ENCODE data around the gene XPO4. TPM values are rescaled to one million over a fixed set of nuclear protein-coding genes. Genes with fewer than 3 reads are reported as not detected.
A peak's percentile ranks its signal among the peaks of the same experiment; 100 is the strongest.
"Not testable (repeated sequence)": the region's sequence is repeated elsewhere in the genome, so short reads cannot be mapped to it uniquely, and the experiment has no call there.

The XPO4 gene
- total RNA-seq, 1 donor from 2014 or later = 20.5 TPM

- Histone ChIP-seq H3K4me3 (no peak overlapping the region), H3K27me3 (no peaks in the 10 kb centered on the region), H3K36me3 (no peaks in the 10 kb centered on the region), H3K27ac (peak overlapping the region; percentile 58), H3K9me3 (no peaks in the 10 kb centered on the region), H3K4me1 (no peaks in the 10 kb centered on the region)
- no peak for DNase-seq
- TF ChIP-seq CTCF (IDR thresholded peaks at IDR 0.05) = no peak
- peak; percentile 13 for ATAC-seq
- intact Hi-C loops (cut with DNase I) = loop anchor here (10.0 kb wide), 1 partner anchor 165 kb away; no protein-coding TSS in a partner anchor
Measured at GRCh38 chr13:20939662-20940061, 37.1 kb upstream of the XPO4 start.

- Histone ChIP-seq H3K27me3 (no peaks in the 10 kb centered on the region), H3K9me3 (no peaks in the 10 kb centered on the region), H3K36me3 (no peaks in the 10 kb centered on the region), H3K27ac (no peak overlapping the region), H3K4me3 (no peak overlapping the region), H3K4me1 (no peaks in the 10 kb centered on the region)
- no peak for TF ChIP-seq CTCF (IDR thresholded peaks at IDR 0.05)
- DNase-seq = no peak
- no peak for ATAC-seq
- intact Hi-C loops (cut with DNase I) = no loop called here
Measured at GRCh38 chr13:20938302-20938701, 35.8 kb upstream of the XPO4 start.

GRCh38 chr13:20927596-20928257, 25.2 kb upstream of the XPO4 start:
- Histone ChIP-seq H3K9me3 (no peaks in the 10 kb centered on the region), H3K4me1 (no peaks in the 10 kb centered on the region), H3K27me3 (no peaks in the 10 kb centered on the region), H3K36me3 (no peaks in the 10 kb centered on the region), H3K4me3 (no peak overlapping the region), H3K27ac (no peak overlapping the region)
- intact Hi-C loops (cut with DNase I) = loop anchor here (10.0 kb wide), 1 partner anchor 433 kb away; no protein-coding TSS in a partner anchor
- no peak for DNase-seq
- no peak for TF ChIP-seq CTCF (IDR thresholded peaks at IDR 0.05)
- no peak for ATAC-seq

GRCh38 chr13:20925395-20925790, 22.8 kb upstream of the XPO4 start:
- not testable (repeated sequence) for H3K27me3 ChIP-seq, H3K36me3 ChIP-seq, H3K9me3 ChIP-seq, H3K27ac ChIP-seq, ATAC-seq, H3K4me1 ChIP-seq, H3K4me3 ChIP-seq, DNase-seq
- intact Hi-C loops (cut with DNase I) = loop anchor here (10.0 kb wide), 1 partner anchor 431 kb away; no protein-coding TSS in a partner anchor

- peak; percentile 76 for TF ChIP-seq CTCF (IDR thresholded peaks at IDR 0.05)
- peak; percentile 79 for DNase-seq
- Histone ChIP-seq H3K4me3 (no peak overlapping the region), H3K27me3 (no peaks in the 10 kb centered on the region), H3K36me3 (no peaks in the 10 kb centered on the region), H3K9me3 (no peaks in the 10 kb centered on the region), H3K27ac (no peak overlapping the region), H3K4me1 (no peaks in the 10 kb centered on the region)
- peak; percentile 86 for ATAC-seq
- intact Hi-C loops (cut with DNase I) = loop anchor here (5.0 to 10.0 kb wide), 2 partner anchors 213 to 430 kb away; no protein-coding TSS in a partner anchor
Measured at GRCh38 chr13:20924758-20925394, 22.3 kb upstream of the XPO4 start.

GRCh38 chr13:20923272-20923671, 20.7 kb upstream of the XPO4 start:
- intact Hi-C loops (cut with DNase I) = loop anchor here (5.0 to 10.0 kb wide), 2 partner anchors 211 to 428 kb away; no protein-coding TSS in a partner anchor
- H3K27ac ChIP-seq = no peak overlapping the region
- H3K27me3 ChIP-seq = no peaks in the 10 kb centered on the region
- no peaks in the 10 kb centered on the region for H3K9me3 ChIP-seq
- H3K4me1 ChIP-seq = no peaks in the 10 kb centered on the region
- TF ChIP-seq CTCF (IDR thresholded peaks at IDR 0.05) = no peak
- H3K4me3 ChIP-seq = no peak overlapping the region
- ATAC-seq (no peak), DNase-seq (no peak)
- H3K36me3 ChIP-seq = no peaks in the 10 kb centered on the region

All from upper lobe of right lung (tissue), 1 donor.